ENCODE data around the gene TMEM131L.

Gene TMEM131L

GRCh38 chr4:153490985-153491483, 24.9 kb downstream of the TMEM131L start:
- H3K27ac ChIP-seq, result no peak overlapping the region
- no peak for TF ChIP-seq CTCF (IDR thresholded peaks at IDR 0.05)
- TF ChIP-seq ZFX (IDR thresholded peaks at IDR 0.05; ENCODE audit: borderline replicate concordance), result no peak

GRCh38 chr4:153494562-153494961, 28.4 kb downstream of the TMEM131L start:
- TF ChIP-seq ZFX (IDR thresholded peaks at IDR 0.05; ENCODE audit: borderline replicate concordance) (no peak), CTCF (IDR thresholded peaks at IDR 0.05) (no peak)
- H3K27ac ChIP-seq, result no peak overlapping the region

- TF ChIP-seq CTCF (IDR thresholded peaks at IDR 0.05), result no peak
- TF ChIP-seq ZFX (IDR thresholded peaks at IDR 0.05; ENCODE audit: borderline replicate concordance), result no peak
- no peak overlapping the region for H3K27ac ChIP-seq
These were observed 29.5 kb downstream of the TMEM131L start for GRCh38 chr4:153495480-153496193.

- TF ChIP-seq CTCF (IDR thresholded peaks at IDR 0.05) (no peak), ZFX (IDR thresholded peaks at IDR 0.05; ENCODE audit: borderline replicate concordance) (no peak)
- no peak overlapping the region for H3K27ac ChIP-seq
These were observed 31.0 kb downstream of the TMEM131L start for GRCh38 chr4:153497091-153497531.

GRCh38 chr4:153497988-153498967, 32.1 kb downstream of the TMEM131L start:
- TF ChIP-seq ZFX (IDR thresholded peaks at IDR 0.05; ENCODE audit: borderline replicate concordance) (no peak), CTCF (IDR thresholded peaks at IDR 0.05) (no peak)
- no peak overlapping the region for H3K27ac ChIP-seq

GRCh38 chr4:153499005-153499404, 32.8 kb downstream of the TMEM131L start:
- TF ChIP-seq ZFX (IDR thresholded peaks at IDR 0.05; ENCODE audit: borderline replicate concordance), result no peak
- no peak for TF ChIP-seq CTCF (IDR thresholded peaks at IDR 0.05)
- H3K27ac ChIP-seq, result no peak overlapping the region
